GM23248 (cell line): ENCODE results near the gene NANP.

Experiments used
- EZH2 ChIP-seq: fragments of 200-600 bp; sonication (generic); IDR thresholded peaks from 2 replicates; pipeline ENCODE4 v1.6.1; 2018; ENCODE audit warnings: antibody characterized with exemption, mild to moderate bottlenecking; ENCODE audit not compliant: insufficient read depth, poor library complexity, severe bottlenecking
- EZH2phosphoT487 ChIP-seq: fragments of 200-600 bp; sonication (generic); IDR thresholded peaks from 2 replicates; pipeline ENCODE4 v1.6.1; 2018; ENCODE audit warnings: antibody characterized with exemption, moderate library complexity, mild to moderate bottlenecking, low read depth; ENCODE audit not compliant: insufficient read depth

- TF ChIP-seq EZH2phosphoT487 = no peak
- TF ChIP-seq EZH2 = no peak
Measured at GRCh38 chr20:25606094-25606695, 17.6 kb downstream of the NANP start.
